ENCODE data around the gene HELZ. TPM values are rescaled to one million over a fixed set of nuclear protein-coding genes. Genes with fewer than 3 reads are reported as not detected.

The HELZ gene
- total RNA-seq, 1 experiment from 2014 or later: 31.3 TPM

DNA sequence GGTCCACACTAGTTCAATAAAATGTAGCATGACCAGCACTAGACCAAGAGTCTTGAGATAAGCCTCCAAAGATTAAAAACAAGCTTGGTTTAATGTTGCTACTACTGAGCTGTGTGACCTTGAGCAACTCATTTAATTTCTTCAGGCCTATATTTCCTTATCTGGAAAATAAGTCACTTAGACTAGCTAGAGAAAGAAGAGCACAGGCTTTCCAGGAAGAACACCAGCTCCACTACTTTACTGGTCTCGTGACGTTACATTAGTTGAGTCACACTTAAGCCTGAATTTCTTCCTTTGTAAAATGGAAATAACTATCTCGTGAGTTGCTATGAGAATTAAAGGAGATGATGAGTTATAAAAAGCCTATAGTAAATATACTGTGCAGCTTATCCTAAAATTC is 5.4 kb downstream of the HELZ start:
- ChIA-PET CTCF (no interaction called here), POLR2A (ENCODE audit: unreplicated experiment) (no interaction called here)
- H3K4me3 ChIP-seq (ENCODE audit: low read length): no peak overlapping the region
- no peaks in the 10 kb centered on the region for H3K27me3 ChIP-seq (ENCODE audit: low read length)
- H3K4me2 ChIP-seq (ENCODE audit: low read length): no peak overlapping the region
- no peak overlapping the region for H3K9ac ChIP-seq (ENCODE audit: low read length)
- peaks cover 19% of the 10 kb centered on the region for H4K20me1 ChIP-seq (ENCODE audit: low read length)
- BruUV-seq (replicated peaks): no TSS peak
- H3K36me3 ChIP-seq (ENCODE audit: low read depth, low read length): peaks cover 42% of the 10 kb centered on the region
- no peaks in the 10 kb centered on the region for H3K9me3 ChIP-seq (ENCODE audit: low read length)
- no peak overlapping the region for H3K27ac ChIP-seq (ENCODE audit: low read length)
- no peak for DNase-seq
- no peak overlapping the region for H2AFZ ChIP-seq (ENCODE audit: low read length)
- intact Hi-C loops (cut with micrococcal nuclease): no loop called here
- ATAC-seq: no peak
- H3K4me1 ChIP-seq (ENCODE audit: insufficient read depth, low read length): peaks cover 14% of the 10 kb centered on the region
- H3K79me2 ChIP-seq (ENCODE audit: low read length): peaks cover 62% of the 10 kb centered on the region
- H3K9me2 ChIP-seq (replicated peaks; ENCODE audit: low read length): no peaks in the 10 kb centered on the region
- no peaks in the 10 kb centered on the region for H3F3A ChIP-seq (ENCODE audit: low read length, unreplicated experiment)
- no peak for TF ChIP-seq EZH2 (IDR thresholded peaks at IDR 0.05; ENCODE audit: low read length, unreplicated experiment)
- no peak for TF ChIP-seq EZH2phosphoT487 (IDR thresholded peaks at IDR 0.05; ENCODE audit: borderline replicate concordance, low read length)
- TF ChIP-seq, protein P1, sequence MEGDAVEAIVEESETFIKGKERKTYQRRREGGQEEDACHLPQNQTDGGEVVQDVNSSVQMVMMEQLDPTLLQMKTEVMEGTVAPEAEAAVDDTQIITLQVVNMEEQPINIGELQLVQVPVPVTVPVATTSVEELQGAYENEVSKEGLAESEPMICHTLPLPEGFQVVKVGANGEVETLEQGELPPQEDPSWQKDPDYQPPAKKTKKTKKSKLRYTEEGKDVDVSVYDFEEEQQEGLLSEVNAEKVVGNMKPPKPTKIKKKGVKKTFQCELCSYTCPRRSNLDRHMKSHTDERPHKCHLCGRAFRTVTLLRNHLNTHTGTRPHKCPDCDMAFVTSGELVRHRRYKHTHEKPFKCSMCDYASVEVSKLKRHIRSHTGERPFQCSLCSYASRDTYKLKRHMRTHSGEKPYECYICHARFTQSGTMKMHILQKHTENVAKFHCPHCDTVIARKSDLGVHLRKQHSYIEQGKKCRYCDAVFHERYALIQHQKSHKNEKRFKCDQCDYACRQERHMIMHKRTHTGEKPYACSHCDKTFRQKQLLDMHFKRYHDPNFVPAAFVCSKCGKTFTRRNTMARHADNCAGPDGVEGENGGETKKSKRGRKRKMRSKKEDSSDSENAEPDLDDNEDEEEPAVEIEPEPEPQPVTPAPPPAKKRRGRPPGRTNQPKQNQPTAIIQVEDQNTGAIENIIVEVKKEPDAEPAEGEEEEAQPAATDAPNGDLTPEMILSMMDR (conservative IDR thresholded peaks at IDR 0.05; ENCODE audit: low read depth, low read length): no peak

- peaks cover 56% of the 10 kb centered on the region for H3K79me2 ChIP-seq (ENCODE audit: low read length)
- no peak overlapping the region for H3K27ac ChIP-seq (ENCODE audit: low read length)
- no peaks in the 10 kb centered on the region for H3K9me3 ChIP-seq (ENCODE audit: low read length)
- TF ChIP-seq, protein P1 (conservative IDR thresholded peaks at IDR 0.05; ENCODE audit: low read depth, low read length): no peak
- no peak for TF ChIP-seq EZH2 (IDR thresholded peaks at IDR 0.05; ENCODE audit: low read length, unreplicated experiment)
- no peak for TF ChIP-seq EZH2phosphoT487 (IDR thresholded peaks at IDR 0.05; ENCODE audit: borderline replicate concordance, low read length)
- BruUV-seq (replicated peaks): no TSS peak
- peaks cover 19% of the 10 kb centered on the region for H4K20me1 ChIP-seq (ENCODE audit: low read length)
- H3K4me3 ChIP-seq (ENCODE audit: low read length): no peak overlapping the region
- CTCF ChIA-PET: no interaction called here
- peaks cover 14% of the 10 kb centered on the region for H3K4me1 ChIP-seq (ENCODE audit: insufficient read depth, low read length)
- H2AFZ ChIP-seq (ENCODE audit: low read length): no peak overlapping the region
- H3F3A ChIP-seq (ENCODE audit: low read length, unreplicated experiment): no peaks in the 10 kb centered on the region
- intact Hi-C loops (cut with micrococcal nuclease): no loop called here
- ATAC-seq (no peak), DNase-seq (no peak)
- no peak overlapping the region for H3K9ac ChIP-seq (ENCODE audit: low read length)
- peaks cover 42% of the 10 kb centered on the region for H3K36me3 ChIP-seq (ENCODE audit: low read depth, low read length)
- no peak overlapping the region for H3K4me2 ChIP-seq (ENCODE audit: low read length)
- H3K9me2 ChIP-seq (replicated peaks; ENCODE audit: low read length): no peaks in the 10 kb centered on the region
- POLR2A ChIA-PET (ENCODE audit: unreplicated experiment): no interaction called here
- no peaks in the 10 kb centered on the region for H3K27me3 ChIP-seq (ENCODE audit: low read length)
Observed at GRCh38 chr17:67238991-67239390, 6.0 kb downstream of the HELZ start.

GRCh38 chr17:67232441-67232840 is 12.6 kb downstream of the HELZ start:
- no peak for TF ChIP-seq EZH2phosphoT487 (IDR thresholded peaks at IDR 0.05; ENCODE audit: borderline replicate concordance, low read length)
- no peak for TF ChIP-seq EZH2 (IDR thresholded peaks at IDR 0.05; ENCODE audit: low read length, unreplicated experiment)
- TF ChIP-seq, protein P1 (conservative IDR thresholded peaks at IDR 0.05; ENCODE audit: low read depth, low read length): no peak
- H3K27me3 ChIP-seq (ENCODE audit: low read length): no peaks in the 10 kb centered on the region
- DNase-seq: no peak
- H3K9me3 ChIP-seq (ENCODE audit: low read length): no peaks in the 10 kb centered on the region
- no peak overlapping the region for H3K9ac ChIP-seq (ENCODE audit: low read length)
- no peak overlapping the region for H3K4me2 ChIP-seq (ENCODE audit: low read length)
- no peak overlapping the region for H3K4me3 ChIP-seq (ENCODE audit: low read length)
- intact Hi-C loops (cut with micrococcal nuclease): no loop called here
- H2AFZ ChIP-seq (ENCODE audit: low read length): no peak overlapping the region
- no peaks in the 10 kb centered on the region for H3K9me2 ChIP-seq (replicated peaks; ENCODE audit: low read length)
- BruUV-seq (replicated peaks): no TSS peak
- H4K20me1 ChIP-seq (ENCODE audit: low read length): no peaks in the 10 kb centered on the region
- H3K36me3 ChIP-seq (ENCODE audit: low read depth, low read length): peaks cover 24% of the 10 kb centered on the region
- H3K4me1 ChIP-seq (ENCODE audit: insufficient read depth, low read length): no peaks in the 10 kb centered on the region
- H3K27ac ChIP-seq (ENCODE audit: low read length): no peak overlapping the region
- H3F3A ChIP-seq (ENCODE audit: low read length, unreplicated experiment): no peaks in the 10 kb centered on the region
- ChIA-PET CTCF (no interaction called here), POLR2A (ENCODE audit: unreplicated experiment) (no interaction called here)
- no peak for ATAC-seq
- peaks cover 31% of the 10 kb centered on the region for H3K79me2 ChIP-seq (ENCODE audit: low read length)

Data from PC-3 (cell line).